HG03097 (cell line): ENCODE measurements around the gene MCM3AP.

ENCODE experiments used
- ATAC-seq: cut with Tn5 transposase; IDR thresholded peaks from one replicate; pipeline ENCODE4 v1.9.1; 2021; ENCODE audit not compliant: unreplicated experiment, low FRiP score

MCM3AP gene

GRCh38 chr21:46220275-46220810 is 65.1 kb downstream of the MCM3AP start:
- no peak for ATAC-seq

- ATAC-seq: no peak
Measured at GRCh38 chr21:46219591-46220239, 65.7 kb downstream of the MCM3AP start.

GRCh38 chr21:46218906-46219590 is 66.4 kb downstream of the MCM3AP start:
- no peak for ATAC-seq

- ATAC-seq: no peak
Measured at GRCh38 chr21:46217511-46218196, 67.8 kb downstream of the MCM3AP start.

GRCh38 chr21:46216132-46216747 is 69.2 kb downstream of the MCM3AP start:
- no peak for ATAC-seq

GRCh38 chr21:46215436-46216131 is 69.8 kb downstream of the MCM3AP start:
- no peak for ATAC-seq

GRCh38 chr21:46214478-46215340 is 70.7 kb downstream of the MCM3AP start:
- ATAC-seq: no peak

- no peak for ATAC-seq
Measured at GRCh38 chr21:46213620-46214286, 71.7 kb downstream of the MCM3AP start.

GRCh38 chr21:46212721-46213484 is 72.5 kb downstream of the MCM3AP start:
- ATAC-seq: no peak

- ATAC-seq: no peak
Measured at GRCh38 chr21:46211786-46212720, 73.4 kb downstream of the MCM3AP start.

GRCh38 chr21:46211376-46211775 is 74.0 kb downstream of the MCM3AP start:
- no peak for ATAC-seq

GRCh38 chr21:46210378-46211136 is 74.9 kb downstream of the MCM3AP start:
- no peak for ATAC-seq

- ATAC-seq: no peak
Measured at GRCh38 chr21:46208761-46209721, 76.4 kb downstream of the MCM3AP start.

- ATAC-seq: no peak
Measured at GRCh38 chr21:46207920-46208591, 77.4 kb downstream of the MCM3AP start.
